Measurements from ENCODE around the gene RHBDD2. TPM values are rescaled to one million over a fixed set of nuclear protein-coding genes. Genes with fewer than 3 reads are reported as not detected.

Gene RHBDD2
- total and polyA plus RNA-seq, 9 of the 15 experiments (the other 6 are each of a cell fraction or from before 2014, with no cell fraction given), result 3.3 to 36.7 (median 17.9) TPM

GRCh38 chr7:75842836-75843446, 35.9 kb upstream of the RHBDD2 start (continued):
- TF ChIP-seq, protein P1, sequence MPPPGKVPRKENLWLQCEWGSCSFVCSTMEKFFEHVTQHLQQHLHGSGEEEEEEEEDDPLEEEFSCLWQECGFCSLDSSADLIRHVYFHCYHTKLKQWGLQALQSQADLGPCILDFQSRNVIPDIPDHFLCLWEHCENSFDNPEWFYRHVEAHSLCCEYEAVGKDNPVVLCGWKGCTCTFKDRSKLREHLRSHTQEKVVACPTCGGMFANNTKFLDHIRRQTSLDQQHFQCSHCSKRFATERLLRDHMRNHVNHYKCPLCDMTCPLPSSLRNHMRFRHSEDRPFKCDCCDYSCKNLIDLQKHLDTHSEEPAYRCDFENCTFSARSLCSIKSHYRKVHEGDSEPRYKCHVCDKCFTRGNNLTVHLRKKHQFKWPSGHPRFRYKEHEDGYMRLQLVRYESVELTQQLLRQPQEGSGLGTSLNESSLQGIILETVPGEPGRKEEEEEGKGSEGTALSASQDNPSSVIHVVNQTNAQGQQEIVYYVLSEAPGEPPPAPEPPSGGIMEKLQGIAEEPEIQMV (tag; conservative IDR thresholded peaks at IDR 0.05; ENCODE audit: low read depth), result no peak
- TF ChIP-seq GTF2F1 (IDR thresholded peaks at IDR 0.05; ENCODE audit: low read depth, low read length), result peak; percentile 76; the same call in 1 of the 2 replicates
- peak; percentile 34; the same call in 1 of the 2 replicates for TF ChIP-seq CREB1 (IDR thresholded peaks at IDR 0.05)
- 0 out of 2 replicates have a peak, but pooled peaks have one; percentile 15 for TF ChIP-seq CREB1 (CRISPR knock-in tag; IDR thresholded peaks at IDR 0.05)
- TF ChIP-seq ZNF699 (CRISPR knock-in tag; IDR thresholded peaks at IDR 0.05; ENCODE audit: insufficient replicate concordance), result no peak
- no peak for TF ChIP-seq XRCC4 (IDR thresholded peaks at IDR 0.05; ENCODE audit: extremely low read depth, insufficient read depth, insufficient read length)
- TF ChIP-seq, protein P2, sequence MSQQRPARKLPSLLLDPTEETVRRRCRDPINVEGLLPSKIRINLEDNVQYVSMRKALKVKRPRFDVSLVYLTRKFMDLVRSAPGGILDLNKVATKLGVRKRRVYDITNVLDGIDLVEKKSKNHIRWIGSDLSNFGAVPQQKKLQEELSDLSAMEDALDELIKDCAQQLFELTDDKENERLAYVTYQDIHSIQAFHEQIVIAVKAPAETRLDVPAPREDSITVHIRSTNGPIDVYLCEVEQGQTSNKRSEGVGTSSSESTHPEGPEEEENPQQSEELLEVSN (IDR thresholded peaks at IDR 0.05; ENCODE audit: borderline replicate concordance in 1 of 2, extremely low read depth in 1 of 2, insufficient read depth in 1 of 2, insufficient read length in 1 of 2, low read depth in 1 of 2, low read length in 1 of 2, poor library complexity in 1 of 2, severe bottlenecking in 1 of 2), result peak in 1 of 2 experiments; percentile 54
- peak; percentile 70; the same call in 1 of the 2 replicates for TF ChIP-seq EP300 (IDR thresholded peaks at IDR 0.05; ENCODE audit: low read length)
- TF ChIP-seq, protein P3, sequence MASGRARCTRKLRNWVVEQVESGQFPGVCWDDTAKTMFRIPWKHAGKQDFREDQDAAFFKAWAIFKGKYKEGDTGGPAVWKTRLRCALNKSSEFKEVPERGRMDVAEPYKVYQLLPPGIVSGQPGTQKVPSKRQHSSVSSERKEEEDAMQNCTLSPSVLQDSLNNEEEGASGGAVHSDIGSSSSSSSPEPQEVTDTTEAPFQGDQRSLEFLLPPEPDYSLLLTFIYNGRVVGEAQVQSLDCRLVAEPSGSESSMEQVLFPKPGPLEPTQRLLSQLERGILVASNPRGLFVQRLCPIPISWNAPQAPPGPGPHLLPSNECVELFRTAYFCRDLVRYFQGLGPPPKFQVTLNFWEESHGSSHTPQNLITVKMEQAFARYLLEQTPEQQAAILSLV (tag; IDR thresholded peaks at IDR 0.05), result 0 out of 2 replicates have a peak, but pooled peaks have one; percentile 16
- TF ChIP-seq, protein P4, sequence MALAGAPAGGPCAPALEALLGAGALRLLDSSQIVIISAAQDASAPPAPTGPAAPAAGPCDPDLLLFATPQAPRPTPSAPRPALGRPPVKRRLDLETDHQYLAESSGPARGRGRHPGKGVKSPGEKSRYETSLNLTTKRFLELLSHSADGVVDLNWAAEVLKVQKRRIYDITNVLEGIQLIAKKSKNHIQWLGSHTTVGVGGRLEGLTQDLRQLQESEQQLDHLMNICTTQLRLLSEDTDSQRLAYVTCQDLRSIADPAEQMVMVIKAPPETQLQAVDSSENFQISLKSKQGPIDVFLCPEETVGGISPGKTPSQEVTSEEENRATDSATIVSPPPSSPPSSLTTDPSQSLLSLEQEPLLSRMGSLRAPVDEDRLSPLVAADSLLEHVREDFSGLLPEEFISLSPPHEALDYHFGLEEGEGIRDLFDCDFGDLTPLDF (CRISPR knock-in tag; IDR thresholded peaks at IDR 0.05), result no peak
- TF ChIP-seq KHSRP (IDR thresholded peaks at IDR 0.05), result no peak
- TF ChIP-seq, protein P5, sequence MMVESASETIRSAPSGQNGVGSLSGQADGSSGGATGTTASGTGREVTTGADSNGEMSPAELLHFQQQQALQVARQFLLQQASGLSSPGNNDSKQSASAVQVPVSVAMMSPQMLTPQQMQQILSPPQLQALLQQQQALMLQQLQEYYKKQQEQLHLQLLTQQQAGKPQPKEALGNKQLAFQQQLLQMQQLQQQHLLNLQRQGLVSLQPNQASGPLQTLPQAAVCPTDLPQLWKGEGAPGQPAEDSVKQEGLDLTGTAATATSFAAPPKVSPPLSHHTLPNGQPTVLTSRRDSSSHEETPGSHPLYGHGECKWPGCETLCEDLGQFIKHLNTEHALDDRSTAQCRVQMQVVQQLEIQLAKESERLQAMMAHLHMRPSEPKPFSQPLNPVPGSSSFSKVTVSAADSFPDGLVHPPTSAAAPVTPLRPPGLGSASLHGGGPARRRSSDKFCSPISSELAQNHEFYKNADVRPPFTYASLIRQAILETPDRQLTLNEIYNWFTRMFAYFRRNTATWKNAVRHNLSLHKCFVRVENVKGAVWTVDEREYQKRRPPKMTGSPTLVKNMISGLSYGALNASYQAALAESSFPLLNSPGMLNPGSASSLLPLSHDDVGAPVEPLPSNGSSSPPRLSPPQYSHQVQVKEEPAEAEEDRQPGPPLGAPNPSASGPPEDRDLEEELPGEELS (CRISPR knock-in tag; IDR thresholded peaks at IDR 0.05; ENCODE audit: borderline replicate concordance), result no peak
- 0 out of 4 replicates have a peak, but pooled peaks have one; percentile 4 to 5 for TF ChIP-seq NRF1 (conservative IDR thresholded peaks at IDR 0.05 in 1 of 2, IDR thresholded peaks at IDR 0.05 in 1 of 2)
- peak; percentile 1 for TF ChIP-seq FOS (IDR thresholded peaks at IDR 0.05; ENCODE audit: extremely low read depth, insufficient read length)
- TF ChIP-seq ZNF695 (CRISPR knock-in tag; IDR thresholded peaks at IDR 0.05), result no peak

All from K562 (cell line).